Measurements from ENCODE around the gene LRMDA. TPM values are rescaled to one million over a fixed set of nuclear protein-coding genes. Genes with fewer than 3 reads are reported as not detected.

LRMDA gene
- total and polyA plus RNA-seq, 2 donors (not counting 3 experiments of a cell fraction or from before 2014, with no cell fraction given) = 9.7 to 18.0 TPM

DNA sequence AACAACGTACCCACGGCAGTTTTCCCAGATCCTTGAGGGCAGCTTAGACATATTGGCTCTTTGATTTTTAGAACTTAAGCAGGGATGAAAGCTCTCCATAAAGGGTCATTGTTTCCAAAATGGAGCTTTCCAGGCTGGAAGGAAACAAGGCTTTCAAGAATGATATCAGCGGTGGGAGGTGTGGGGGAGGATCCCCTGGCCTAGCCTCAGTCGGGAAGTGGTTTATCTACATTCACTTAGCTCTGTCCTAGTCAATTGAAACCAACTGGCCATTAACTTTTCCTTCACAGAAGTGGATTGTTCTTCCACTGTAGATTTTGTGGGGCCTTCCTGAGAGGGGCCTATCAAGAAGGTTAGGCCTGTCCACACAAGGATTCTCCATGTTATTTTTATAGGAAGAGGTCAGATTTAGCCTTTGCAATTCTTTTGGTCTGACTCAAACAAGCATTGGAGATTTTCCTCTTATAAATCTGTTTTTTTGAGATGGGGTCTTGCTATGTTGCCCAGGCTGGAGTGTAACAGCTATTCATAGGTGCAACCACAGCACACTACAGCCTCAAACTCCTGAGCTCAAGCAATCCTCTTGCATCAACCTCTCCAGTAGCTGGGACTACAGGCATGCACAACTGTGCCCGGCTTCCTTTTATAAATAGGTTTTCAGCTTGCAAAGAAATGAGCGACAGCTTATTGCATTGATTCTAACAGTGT is 343.5 kb downstream of the LRMDA start:
- dilution Hi-C loops (cut with MboI; ENCODE audit: extremely low pct_ligation_motif_present, low sequenced_read_pairs) = no loop called here
- Histone ChIP-seq H3K9ac (replicated peaks; ENCODE audit: extremely low read depth, insufficient read depth, low read length) (no peak overlapping the region), H3K27me3 (ENCODE audit: control insufficient read depth in 2 of 2, insufficient read depth in 2 of 2, low read length in 2 of 2) (no peaks in the 10 kb centered on the region), H2AFZ (ENCODE audit: low read depth, low read length) (no peak overlapping the region), H3K36me3 (ENCODE audit: control insufficient read depth in 2 of 2, extremely low read depth in 1 of 2, insufficient read depth in 2 of 2, low read length in 2 of 2) (no peaks in the 10 kb centered on the region), H3K9me1 (replicated peaks; ENCODE audit: control insufficient read depth, extremely low read depth, insufficient read depth, low read length) (no peaks in the 10 kb centered on the region), H3K4me1 (ENCODE audit: control insufficient read depth, extremely low read depth, insufficient read depth, low read length) (no peaks in the 10 kb centered on the region), H4K20me1 (replicated peaks; ENCODE audit: control insufficient read depth, extremely low read depth, insufficient read depth, low read length) (no peaks in the 10 kb centered on the region), H3K4me3 (replicated peaks in 1 of 3; ENCODE audit: insufficient read depth in 1 of 3, low read depth in 1 of 3, low read length in 3 of 3) (no peak overlapping the region), H3K27ac (ENCODE audit: insufficient read depth, low read depth, low read length) (no peak overlapping the region), H3K79me2 (ENCODE audit: control insufficient read depth, insufficient read depth, low read length) (no peaks in the 10 kb centered on the region), H3K9me3 (replicated peaks; ENCODE audit: control insufficient read depth, insufficient read depth, low read length) (no peaks in the 10 kb centered on the region), H3K4me2 (ENCODE audit: insufficient read depth, low read length) (no peak overlapping the region)
- BruUV-seq (replicated peaks) = no TSS peak
- DNase-seq (ENCODE audit: low read depth, low spot score) (no peak), FAIRE-seq (no peak)
- intact Hi-C loops (cut with micrococcal nuclease) = no loop called here
- CTCF ChIA-PET = interaction anchor here (1.4 kb wide), 1 partner anchor 19 kb away, joined by 3 read pairs; no protein-coding TSS in a partner anchor
- TF ChIP-seq JUN (IDR thresholded peaks at IDR 0.05; ENCODE audit: borderline replicate concordance, insufficient read depth, insufficient read length, low read depth) (no peak), FOS (IDR thresholded peaks at IDR 0.05; ENCODE audit: borderline replicate concordance, insufficient read depth, low read length) (no peak), GATA2 (IDR thresholded peaks at IDR 0.05; ENCODE audit: insufficient read depth, insufficient read length, low read depth, low read length) (no peak), POLR2A (IDR thresholded peaks at IDR 0.05; ENCODE audit: low read depth, low read length) (no peak), EZH2 (IDR thresholded peaks at IDR 0.05; ENCODE audit: borderline replicate concordance, low read depth, low read length, severe bottlenecking) (no peak), POLR2AphosphoS5 (IDR thresholded peaks at IDR 0.05; ENCODE audit: insufficient read depth, low read depth, low read length) (no peak), MYC (IDR thresholded peaks at IDR 0.05; ENCODE audit: low read depth, low read length) (no peak)
- TF ChIP-seq, protein P1, sequence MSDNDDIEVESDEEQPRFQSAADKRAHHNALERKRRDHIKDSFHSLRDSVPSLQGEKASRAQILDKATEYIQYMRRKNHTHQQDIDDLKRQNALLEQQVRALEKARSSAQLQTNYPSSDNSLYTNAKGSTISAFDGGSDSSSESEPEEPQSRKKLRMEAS (IDR thresholded peaks at IDR 0.05; ENCODE audit: insufficient read depth, insufficient read length) = no peak
- TF ChIP-seq, protein P2, sequence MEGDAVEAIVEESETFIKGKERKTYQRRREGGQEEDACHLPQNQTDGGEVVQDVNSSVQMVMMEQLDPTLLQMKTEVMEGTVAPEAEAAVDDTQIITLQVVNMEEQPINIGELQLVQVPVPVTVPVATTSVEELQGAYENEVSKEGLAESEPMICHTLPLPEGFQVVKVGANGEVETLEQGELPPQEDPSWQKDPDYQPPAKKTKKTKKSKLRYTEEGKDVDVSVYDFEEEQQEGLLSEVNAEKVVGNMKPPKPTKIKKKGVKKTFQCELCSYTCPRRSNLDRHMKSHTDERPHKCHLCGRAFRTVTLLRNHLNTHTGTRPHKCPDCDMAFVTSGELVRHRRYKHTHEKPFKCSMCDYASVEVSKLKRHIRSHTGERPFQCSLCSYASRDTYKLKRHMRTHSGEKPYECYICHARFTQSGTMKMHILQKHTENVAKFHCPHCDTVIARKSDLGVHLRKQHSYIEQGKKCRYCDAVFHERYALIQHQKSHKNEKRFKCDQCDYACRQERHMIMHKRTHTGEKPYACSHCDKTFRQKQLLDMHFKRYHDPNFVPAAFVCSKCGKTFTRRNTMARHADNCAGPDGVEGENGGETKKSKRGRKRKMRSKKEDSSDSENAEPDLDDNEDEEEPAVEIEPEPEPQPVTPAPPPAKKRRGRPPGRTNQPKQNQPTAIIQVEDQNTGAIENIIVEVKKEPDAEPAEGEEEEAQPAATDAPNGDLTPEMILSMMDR (IDR thresholded peaks at IDR 0.05; ENCODE audit: extremely low read depth in 1 of 2, insufficient read depth in 1 of 2, low read depth in 1 of 2, low read length in 2 of 2) = no peak
- POLR2A ChIA-PET = no interaction called here
